ENCODE measurements around the gene EFL1. TPM values are rescaled to one million over a fixed set of nuclear protein-coding genes. Genes with fewer than 3 reads are reported as not detected.
A peak's percentile ranks its signal among the peaks of the same experiment; 100 is the strongest.

The EFL1 gene
- polyA plus RNA-seq, 1 donor from 2014 or later = 16.8 TPM

GRCh38 chr15:82139823-82140268 is 122.7 kb downstream of the EFL1 start:
- Histone ChIP-seq H3K36me3 (ENCODE audit: insufficient read depth, low read length) (no peaks in the 10 kb centered on the region), H3K4me2 (ENCODE audit: low read length) (no peak overlapping the region), H3K9ac (ENCODE audit: low read length) (no peak overlapping the region)

GRCh38 chr15:82138306-82138705 is 124.2 kb downstream of the EFL1 start:
- H3K27me3 ChIP-seq (ENCODE audit: insufficient read depth, low read depth, low read length) = no peaks in the 10 kb centered on the region
- H4K20me1 ChIP-seq (ENCODE audit: insufficient read depth) = no peaks in the 10 kb centered on the region
- no peaks in the 10 kb centered on the region for H3F3A ChIP-seq (ENCODE audit: insufficient read depth, low read length, poor library complexity, severe bottlenecking)
- no peaks in the 10 kb centered on the region for H3K36me3 ChIP-seq (ENCODE audit: insufficient read depth, low read length)
- no peaks in the 10 kb centered on the region for H3K9me2 ChIP-seq (ENCODE audit: insufficient read depth, low read length)
- H3K9me3 ChIP-seq (ENCODE audit: low read length) = no peaks in the 10 kb centered on the region
- no peak overlapping the region for H3K4me2 ChIP-seq (ENCODE audit: low read length)
- no peak overlapping the region for H3K27ac ChIP-seq (ENCODE audit: low read length)
- H3K79me2 ChIP-seq (replicated peaks; ENCODE audit: insufficient read depth, low read length) = no peaks in the 10 kb centered on the region
- no peak overlapping the region for H3K9ac ChIP-seq (ENCODE audit: low read length)
- no peak overlapping the region for H2AFZ ChIP-seq (ENCODE audit: low read depth, low read length)
- no peak overlapping the region for H3K4me3 ChIP-seq (ENCODE audit: low read length)
- TF ChIP-seq RAD21 (conservative IDR thresholded peaks at IDR 0.05) (no peak), EP300 (conservative IDR thresholded peaks at IDR 0.05; ENCODE audit: poor library complexity, severe bottlenecking) (no peak), SMC3 (conservative IDR thresholded peaks at IDR 0.05; ENCODE audit: poor library complexity) (no peak), MXI1 (conservative IDR thresholded peaks at IDR 0.05; ENCODE audit: poor library complexity, severe bottlenecking) (no peak), REST (IDR thresholded peaks at IDR 0.05; ENCODE audit: borderline replicate concordance) (no peak), CTCF (IDR thresholded peaks at IDR 0.05; ENCODE audit: poor library complexity, severe bottlenecking) (no peak)

More at GRCh38 chr15:82139823-82140268, 122.7 kb downstream of the EFL1 start:
- Histone ChIP-seq H3K4me3 (ENCODE audit: low read length) (no peak overlapping the region), H2AFZ (ENCODE audit: low read depth, low read length) (peak overlapping the region; percentile 52), H3K79me2 (replicated peaks; ENCODE audit: insufficient read depth, low read length) (no peaks in the 10 kb centered on the region), H3K27ac (ENCODE audit: low read length) (no peak overlapping the region), H3K27me3 (ENCODE audit: insufficient read depth, low read depth, low read length) (no peaks in the 10 kb centered on the region), H3F3A (ENCODE audit: insufficient read depth, low read length, poor library complexity, severe bottlenecking) (no peaks in the 10 kb centered on the region), H3K9me3 (ENCODE audit: low read length) (no peaks in the 10 kb centered on the region), H3K9me2 (ENCODE audit: insufficient read depth, low read length) (no peaks in the 10 kb centered on the region), H4K20me1 (ENCODE audit: insufficient read depth) (no peaks in the 10 kb centered on the region)
- TF ChIP-seq EZH2 (IDR thresholded peaks at IDR 0.05; ENCODE audit: borderline replicate concordance, insufficient read depth, low read length, poor library complexity, severe bottlenecking) = no peak
- peak; percentile 72 for TF ChIP-seq RAD21 (conservative IDR thresholded peaks at IDR 0.05)
- no peak for TF ChIP-seq EP300 (conservative IDR thresholded peaks at IDR 0.05; ENCODE audit: poor library complexity, severe bottlenecking)
- no peak for TF ChIP-seq MXI1 (conservative IDR thresholded peaks at IDR 0.05; ENCODE audit: poor library complexity, severe bottlenecking)
- TF ChIP-seq CTCF (IDR thresholded peaks at IDR 0.05; ENCODE audit: poor library complexity, severe bottlenecking) = peak; percentile 78
- TF ChIP-seq POLR2AphosphoS5 (IDR thresholded peaks at IDR 0.05) = no peak
- TF ChIP-seq REST (IDR thresholded peaks at IDR 0.05; ENCODE audit: borderline replicate concordance) = no peak
- peak; percentile 80 for TF ChIP-seq SMC3 (conservative IDR thresholded peaks at IDR 0.05; ENCODE audit: poor library complexity)
- no peak for TF ChIP-seq TAF1 (IDR thresholded peaks at IDR 0.05; ENCODE audit: low read depth)
